ENCODE data around the gene WDR36. TPM values are rescaled to one million over a fixed set of nuclear protein-coding genes. Genes with fewer than 3 reads are reported as not detected.

The WDR36 gene
- total and polyA plus RNA-seq, 2 of the 4 experiments (the other 2 are of a cell fraction), result 11.9 to 87.8 TPM

- peaks cover 4% of the 10 kb centered on the region in 2 experiments; a peak in 1 of 4 replicates for H3K79me1 ChIP-seq (ENCODE audit: low read depth in 1 of 2, low read length in 2 of 2)
- H3K56ac ChIP-seq (ENCODE audit: extremely low read depth, insufficient read depth, low read length), result no peak overlapping the region
- no peak overlapping the region for H3K14ac ChIP-seq (replicated peaks; ENCODE audit: low read depth, low read length)
- WGBS, 2 experiments (ENCODE audit: extremely low coverage in 2 of 2, insufficient read length in 1 of 2), result no CpG with 5 or more reads among the region's 2 CpGs
- H2BK15ac ChIP-seq (ENCODE audit: low read depth, low read length), result no peak overlapping the region
- in situ Hi-C loops (cut with MboI; ENCODE audit: low sequenced_read_pairs), result no loop called here
- H3K27me3 ChIP-seq (ENCODE audit: control insufficient read depth, insufficient read depth, low read length), result no peaks in the 10 kb centered on the region
- dilution Hi-C loops (cut with HindIII; ENCODE audit: low sequenced_read_pairs, unreplicated experiment), result no loop called here
- H3K9ac ChIP-seq (ENCODE audit: low read depth, low read length), result no peak overlapping the region
- H3K9me3 ChIP-seq (ENCODE audit: control insufficient read depth, insufficient read depth, low read length), result no peaks in the 10 kb centered on the region
- H3K4me2 ChIP-seq (ENCODE audit: low read depth, low read length), result no peak overlapping the region
- intact Hi-C loops (cut with micrococcal nuclease), result no loop called here
- no TSS peak for BruUV-seq (replicated peaks)
- H4K5ac ChIP-seq (ENCODE audit: low read depth, low read length), result no peak overlapping the region
- H3K4me3 ChIP-seq (ENCODE audit: insufficient read depth, low read depth, low read length), result no peak overlapping the region
- no peaks in the 10 kb centered on the region for H3K36me3 ChIP-seq (ENCODE audit: control insufficient read depth, insufficient read depth, low read length)
- no peak overlapping the region for H3K23ac ChIP-seq (ENCODE audit: low read depth, low read length)
- CTCF ChIA-PET, result no interaction called here
- POLR2A ChIA-PET (ENCODE audit: unreplicated experiment), result no interaction called here
- H2AK9ac ChIP-seq (replicated peaks; ENCODE audit: low read depth, low read length, poor library complexity), result no peak overlapping the region
- no peak overlapping the region for H3K18ac ChIP-seq (ENCODE audit: low read depth, low read length)
- H3K4me1 ChIP-seq (ENCODE audit: control insufficient read depth, insufficient read depth, low read length), result peaks cover 5% of the 10 kb centered on the region
- no peak overlapping the region for H2BK120ac ChIP-seq (ENCODE audit: low read depth, low read length)
- no peak overlapping the region for H4K91ac ChIP-seq (ENCODE audit: insufficient read depth, low read depth, low read length)
- no peak overlapping the region for H4K8ac ChIP-seq (ENCODE audit: low read depth in 2 of 2, low read length in 2 of 2)
- ATAC-seq (ENCODE audit: low read depth) (no peak), DNase-seq (no peak)
- H2AK5ac ChIP-seq (ENCODE audit: low read depth, low read length), result no peak overlapping the region
- H2BK5ac ChIP-seq (ENCODE audit: low read depth, low read length, poor library complexity, severe bottlenecking), result no peak overlapping the region
- H3K9me1 ChIP-seq (ENCODE audit: insufficient read depth, low read length), result no peaks in the 10 kb centered on the region
- no peaks in the 10 kb centered on the region for H4K20me1 ChIP-seq (ENCODE audit: insufficient read depth, low read length)
- H3K27ac ChIP-seq (ENCODE audit: insufficient read depth, low read length), result no peak overlapping the region
- H2AFZ ChIP-seq (replicated peaks; ENCODE audit: low read length, poor library complexity), result no peak overlapping the region
- H2BK20ac ChIP-seq (ENCODE audit: low read depth, low read length), result no peak overlapping the region
- TF ChIP-seq RFX5 (IDR thresholded peaks at IDR 0.05; ENCODE audit: low read depth, low read length) (no peak), POLR2A (IDR thresholded peaks at IDR 0.05; ENCODE audit: low read depth, low read length) (no peak), CEBPB (IDR thresholded peaks at IDR 0.05; ENCODE audit: low read depth, low read length) (peak; percentile 76), BHLHE40 (IDR thresholded peaks at IDR 0.05; ENCODE audit: low read depth, low read length) (no peak), CHD1 (IDR thresholded peaks at IDR 0.05; ENCODE audit: low read depth, low read length) (no peak), NFE2L2 (IDR thresholded peaks at IDR 0.05; ENCODE audit: low read depth, low read length) (no peak), MAZ (IDR thresholded peaks at IDR 0.05; ENCODE audit: borderline replicate concordance, low read depth, low read length) (no peak)
- no peak overlapping the region for H3K4ac ChIP-seq (ENCODE audit: low read depth, low read length)
Observed at GRCh38 chr5:111077678-111078077, 14.5 kb upstream of the WDR36 start.

All from IMR-90 (cell line).